Inflammatory macrophage treated with lipopolysaccharide for 4 hours (primary cell): ENCODE measurements around the gene LMO7.
A peak's percentile ranks its signal among the peaks of the same experiment; 100 is the strongest.
"Not testable (repeated sequence)": the region's sequence is repeated elsewhere in the genome, so short reads cannot be mapped to it uniquely, and the experiment has no call there.

ENCODE experiments used
- DNase-seq: peaks from one replicate; pipeline ENCODE4 v3.0.0-alpha.2; 2020

Gene LMO7

GRCh38 chr13:75702476-75702875 is 66.3 kb downstream of the LMO7 start:
- peak; percentile 62 for DNase-seq

- no peak for DNase-seq
Observed at GRCh38 chr13:75703769-75704168, 67.6 kb downstream of the LMO7 start.

GRCh38 chr13:75704194-75704926 is 68.2 kb downstream of the LMO7 start:
- DNase-seq: no peak

- DNase-seq: no peak
Observed at GRCh38 chr13:75704927-75705288, 68.8 kb downstream of the LMO7 start.

GRCh38 chr13:75705395-75705794 is 69.3 kb downstream of the LMO7 start:
- no peak for DNase-seq

GRCh38 chr13:75705908-75706307 is 69.8 kb downstream of the LMO7 start:
- DNase-seq: no peak

- no peak for DNase-seq
Observed at GRCh38 chr13:75713852-75714251, 77.7 kb downstream of the LMO7 start.

GRCh38 chr13:75715601-75716523 is 79.7 kb downstream of the LMO7 start:
- DNase-seq: no peak

- no peak for DNase-seq
Observed at GRCh38 chr13:75717525-75717924, 81.4 kb downstream of the LMO7 start.

- DNase-seq: no peak
Observed at GRCh38 chr13:75721307-75721706, 85.2 kb downstream of the LMO7 start.

- no peak for DNase-seq
Observed at GRCh38 chr13:75723901-75724300, 87.8 kb downstream of the LMO7 start.

- DNase-seq: no peak
Observed at GRCh38 chr13:75724752-75725517, 88.8 kb downstream of the LMO7 start.

- no peak for DNase-seq
Observed at GRCh38 chr13:75725736-75726135, 89.6 kb downstream of the LMO7 start.

GRCh38 chr13:75726306-75726705 is 90.2 kb downstream of the LMO7 start:
- no peak for DNase-seq

- not testable (repeated sequence) for DNase-seq
Observed at GRCh38 chr13:75733113-75733512, 97.0 kb downstream of the LMO7 start.

GRCh38 chr13:75736173-75736572 is 100.0 kb downstream of the LMO7 start:
- no peak for DNase-seq

GRCh38 chr13:75738841-75739240 is 102.7 kb downstream of the LMO7 start:
- no peak for DNase-seq

- DNase-seq: no peak
Observed at GRCh38 chr13:75739244-75739868, 103.2 kb downstream of the LMO7 start.

GRCh38 chr13:75740031-75740430 is 103.9 kb downstream of the LMO7 start:
- no peak for DNase-seq

- not testable (repeated sequence) for DNase-seq
Observed at GRCh38 chr13:75743072-75743471, 106.9 kb downstream of the LMO7 start.

GRCh38 chr13:75744127-75744526 is 108.0 kb downstream of the LMO7 start:
- DNase-seq: no peak

- DNase-seq: no peak
Observed at GRCh38 chr13:75745387-75745786, 109.3 kb downstream of the LMO7 start.

- no peak for DNase-seq
Observed at GRCh38 chr13:75748874-75749273, 112.7 kb downstream of the LMO7 start.
